HUES48 (cell line): Measurements from ENCODE around the gene DTNBP1.

Experiments used
- H3K27ac ChIP-seq: one replicate; pipeline ENCODE4 v1.7.0; 2013; ENCODE audit warnings: low read depth, low read length, inconsistent platforms
- H3K27me3 ChIP-seq: 2 replicates; pipeline ENCODE4 v1.6.1; 2013; ENCODE audit warnings: mild to moderate bottlenecking, low read length; ENCODE audit not compliant: control insufficient read depth, insufficient read depth
- H3K36me3 ChIP-seq: 2 replicates; pipeline ENCODE4 v1.6.1; 2013; ENCODE audit warnings: low read length; ENCODE audit not compliant: control insufficient read depth, insufficient read depth
- H3K4me1 ChIP-seq: 2 replicates; pipeline ENCODE4 v1.6.1; 2013; ENCODE audit warnings: mild to moderate bottlenecking, low read length; ENCODE audit not compliant: control insufficient read depth, insufficient read depth
- H3K4me3 ChIP-seq: 2 replicates; pipeline ENCODE4 v1.5.1; 2013; ENCODE audit warnings: mild to moderate bottlenecking, low read depth, low read length
- H3K9ac ChIP-seq: 2 replicates; pipeline ENCODE4 v1.6.1; 2013; ENCODE audit warnings: mild to moderate bottlenecking, low read depth, low read length, moderate library complexity
- H3K9me3 ChIP-seq: 2 replicates; pipeline ENCODE4 v1.6.1; 2013; ENCODE audit warnings: low read length; ENCODE audit not compliant: control insufficient read depth, insufficient read depth

Gene DTNBP1

GRCh38 chr6:15643542-15643941, 19.3 kb downstream of the DTNBP1 start:
- H3K4me3 ChIP-seq, result no peak overlapping the region
- H3K27me3 ChIP-seq, result no peaks in the 10 kb centered on the region
- no peaks in the 10 kb centered on the region for H3K9me3 ChIP-seq
- no peaks in the 10 kb centered on the region for H3K36me3 ChIP-seq
- no peak overlapping the region for H3K27ac ChIP-seq
- no peaks in the 10 kb centered on the region for H3K4me1 ChIP-seq
- no peak overlapping the region for H3K9ac ChIP-seq

- Histone ChIP-seq H3K27ac (no peak overlapping the region), H3K4me1 (no peaks in the 10 kb centered on the region), H3K4me3 (no peak overlapping the region), H3K36me3 (no peaks in the 10 kb centered on the region), H3K9ac (no peak overlapping the region), H3K27me3 (no peaks in the 10 kb centered on the region), H3K9me3 (no peaks in the 10 kb centered on the region)
Observed at GRCh38 chr6:15642276-15642675, 20.6 kb downstream of the DTNBP1 start.

GRCh38 chr6:15638373-15638772, 24.5 kb downstream of the DTNBP1 start:
- no peak overlapping the region for H3K27ac ChIP-seq
- no peaks in the 10 kb centered on the region for H3K4me1 ChIP-seq
- no peaks in the 10 kb centered on the region for H3K27me3 ChIP-seq
- H3K36me3 ChIP-seq, result no peaks in the 10 kb centered on the region
- H3K4me3 ChIP-seq, result no peak overlapping the region
- H3K9ac ChIP-seq, result no peak overlapping the region
- H3K9me3 ChIP-seq, result no peaks in the 10 kb centered on the region

GRCh38 chr6:15631432-15631831, 31.4 kb downstream of the DTNBP1 start:
- no peak overlapping the region for H3K9ac ChIP-seq
- H3K4me1 ChIP-seq, result no peaks in the 10 kb centered on the region
- no peaks in the 10 kb centered on the region for H3K9me3 ChIP-seq
- no peak overlapping the region for H3K27ac ChIP-seq
- no peaks in the 10 kb centered on the region for H3K36me3 ChIP-seq
- no peaks in the 10 kb centered on the region for H3K27me3 ChIP-seq
- H3K4me3 ChIP-seq, result no peak overlapping the region

- no peaks in the 10 kb centered on the region for H3K9me3 ChIP-seq
- H3K27me3 ChIP-seq, result no peaks in the 10 kb centered on the region
- no peak overlapping the region for H3K9ac ChIP-seq
- H3K4me3 ChIP-seq, result no peak overlapping the region
- H3K36me3 ChIP-seq, result no peaks in the 10 kb centered on the region
- no peaks in the 10 kb centered on the region for H3K4me1 ChIP-seq
- H3K27ac ChIP-seq, result no peak overlapping the region
Observed at GRCh38 chr6:15630202-15630601, 32.6 kb downstream of the DTNBP1 start.

GRCh38 chr6:15629487-15629886, 33.3 kb downstream of the DTNBP1 start:
- Histone ChIP-seq H3K4me3 (no peak overlapping the region), H3K4me1 (no peaks in the 10 kb centered on the region), H3K36me3 (no peaks in the 10 kb centered on the region), H3K9me3 (no peaks in the 10 kb centered on the region), H3K27me3 (no peaks in the 10 kb centered on the region), H3K9ac (no peak overlapping the region), H3K27ac (no peak overlapping the region)

GRCh38 chr6:15628499-15629131, 34.2 kb downstream of the DTNBP1 start:
- Histone ChIP-seq H3K9me3 (no peaks in the 10 kb centered on the region), H3K4me3 (no peak overlapping the region), H3K36me3 (no peaks in the 10 kb centered on the region), H3K27me3 (no peaks in the 10 kb centered on the region), H3K9ac (no peak overlapping the region), H3K4me1 (no peaks in the 10 kb centered on the region), H3K27ac (no peak overlapping the region)

GRCh38 chr6:15627821-15628220, 35.0 kb downstream of the DTNBP1 start:
- Histone ChIP-seq H3K36me3 (no peaks in the 10 kb centered on the region), H3K4me1 (no peaks in the 10 kb centered on the region), H3K27ac (no peak overlapping the region), H3K4me3 (no peak overlapping the region), H3K27me3 (no peaks in the 10 kb centered on the region), H3K9me3 (no peaks in the 10 kb centered on the region), H3K9ac (no peak overlapping the region)

GRCh38 chr6:15626878-15627674, 35.8 kb downstream of the DTNBP1 start:
- no peaks in the 10 kb centered on the region for H3K4me1 ChIP-seq
- H3K27ac ChIP-seq, result no peak overlapping the region
- H3K9ac ChIP-seq, result no peak overlapping the region
- H3K36me3 ChIP-seq, result no peaks in the 10 kb centered on the region
- no peak overlapping the region for H3K4me3 ChIP-seq
- H3K27me3 ChIP-seq, result no peaks in the 10 kb centered on the region
- H3K9me3 ChIP-seq, result no peaks in the 10 kb centered on the region

- H3K36me3 ChIP-seq, result no peaks in the 10 kb centered on the region
- no peaks in the 10 kb centered on the region for H3K27me3 ChIP-seq
- H3K4me1 ChIP-seq, result peaks cover 9% of the 10 kb centered on the region
- H3K27ac ChIP-seq, result no peak overlapping the region
- no peak overlapping the region for H3K9ac ChIP-seq
- H3K9me3 ChIP-seq, result no peaks in the 10 kb centered on the region
- H3K4me3 ChIP-seq, result no peak overlapping the region
Observed at GRCh38 chr6:15626160-15626559, 36.7 kb downstream of the DTNBP1 start.

- Histone ChIP-seq H3K27me3 (no peaks in the 10 kb centered on the region), H3K36me3 (no peaks in the 10 kb centered on the region), H3K9me3 (no peaks in the 10 kb centered on the region), H3K9ac (no peak overlapping the region), H3K4me1 (peaks cover 15% of the 10 kb centered on the region), H3K4me3 (no peak overlapping the region), H3K27ac (no peak overlapping the region)
Observed at GRCh38 chr6:15623276-15624116, 39.3 kb downstream of the DTNBP1 start.
